ENCODE results near the gene FPGT.
"Not testable (repeated sequence)": the region's sequence is repeated elsewhere in the genome, so short reads cannot be mapped to it uniquely, and the experiment has no call there.

Gene FPGT

DNA sequence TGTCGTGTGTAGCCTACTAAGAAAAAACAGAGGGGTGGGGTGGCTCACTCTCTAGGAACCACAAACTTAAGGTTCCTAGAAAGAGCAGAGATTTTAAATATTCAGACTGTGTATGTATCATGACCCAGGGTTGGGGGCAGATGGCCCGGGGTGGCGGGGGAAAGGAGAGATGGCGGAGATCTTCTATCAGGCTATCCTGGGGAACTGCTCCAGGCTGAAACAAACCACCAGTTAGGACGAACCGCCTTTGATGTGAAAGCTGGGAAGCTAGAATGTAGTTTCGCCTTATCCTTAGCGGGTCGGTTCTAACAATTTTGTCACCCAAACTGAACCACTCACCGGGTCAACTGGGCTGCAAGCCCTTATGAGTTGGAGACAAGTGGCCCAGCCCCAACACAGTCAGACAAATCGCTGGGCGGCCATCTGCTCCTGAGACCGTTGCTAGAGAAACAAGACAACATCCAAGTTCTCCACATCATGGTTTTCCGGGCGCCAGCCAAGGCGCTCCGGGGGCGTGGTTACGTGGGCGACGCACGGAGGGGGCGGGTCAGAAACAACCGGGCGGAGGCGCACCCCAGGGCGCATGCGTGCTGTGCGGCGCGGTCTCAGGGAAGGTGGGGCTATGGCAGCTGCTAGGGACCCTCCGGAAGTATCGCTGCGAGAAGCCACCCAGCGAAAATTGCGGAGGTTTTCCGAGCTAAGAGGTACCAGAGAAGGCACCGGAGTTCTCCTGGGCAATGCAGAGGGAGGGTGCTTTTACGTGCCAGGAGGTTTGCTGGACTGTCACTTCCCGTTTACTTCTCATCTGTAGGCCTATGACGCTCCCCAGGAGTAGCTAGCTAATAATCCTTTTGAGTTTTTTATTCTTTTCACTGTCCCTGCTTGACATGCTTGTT, at the start of gene FPGT, which contains the start of gene LRRIQ3:
Gene FPGT (plus strand): TSS at position 586 of the 896 bp plus-strand sequence. CDS start 37 bp downstream, at position 623.
Gene LRRIQ3 (minus strand): TSS at position 520 of the 896 bp plus-strand sequence. CDS start 14,492 bp downstream, outside the sequence.
- TF ChIP-seq CTCF (conservative IDR thresholded peaks at IDR 0.05; ENCODE audit: low read depth, low read length): no peak
- peak; percentile 73 for DNase-seq (ENCODE audit: low read depth)
- H3K4me3 ChIP-seq (ENCODE audit: low read length): peak within 1 kb of the TSS; percentile 89

GRCh38 chr1:74160046-74160445, 38.0 kb upstream of the FPGT start:
- no peak for TF ChIP-seq CTCF (conservative IDR thresholded peaks at IDR 0.05; ENCODE audit: low read depth, low read length)
- no peak overlapping the region for H3K4me3 ChIP-seq (ENCODE audit: low read length)
- DNase-seq (ENCODE audit: low read depth): no peak

GRCh38 chr1:74161497-74161896, 36.5 kb upstream of the FPGT start:
- H3K4me3 ChIP-seq (ENCODE audit: low read length): no peak overlapping the region
- DNase-seq (ENCODE audit: low read depth): no peak
- no peak for TF ChIP-seq CTCF (conservative IDR thresholded peaks at IDR 0.05; ENCODE audit: low read depth, low read length)

- no peak for TF ChIP-seq CTCF (conservative IDR thresholded peaks at IDR 0.05; ENCODE audit: low read depth, low read length)
- DNase-seq (ENCODE audit: low read depth): no peak
- no peak overlapping the region for H3K4me3 ChIP-seq (ENCODE audit: low read length)
Observed at GRCh38 chr1:74162333-74162732, 35.7 kb upstream of the FPGT start.

DNA sequence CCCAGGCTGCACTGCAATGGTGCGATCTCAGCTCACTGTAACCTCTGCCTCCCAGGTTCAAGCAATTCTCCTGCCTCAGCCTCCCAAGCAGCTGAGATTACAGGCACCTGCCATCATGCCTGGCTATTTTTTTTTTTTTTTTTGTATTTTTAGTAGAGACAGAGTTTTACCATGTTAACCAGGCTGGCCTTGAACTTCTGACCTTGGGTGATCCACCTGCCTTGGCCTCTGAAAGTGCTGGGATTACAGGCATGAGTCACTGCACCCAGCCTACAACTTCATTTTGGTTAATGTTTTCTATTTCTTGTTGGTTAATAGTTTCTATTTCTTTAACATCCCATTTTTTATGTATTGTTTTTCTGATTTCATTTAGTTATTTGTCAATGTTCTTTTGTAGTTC, 23.6 kb upstream of the FPGT start:
- H3K4me3 ChIP-seq (ENCODE audit: low read length); DNase-seq (ENCODE audit: low read depth): not testable (repeated sequence)

DNA sequence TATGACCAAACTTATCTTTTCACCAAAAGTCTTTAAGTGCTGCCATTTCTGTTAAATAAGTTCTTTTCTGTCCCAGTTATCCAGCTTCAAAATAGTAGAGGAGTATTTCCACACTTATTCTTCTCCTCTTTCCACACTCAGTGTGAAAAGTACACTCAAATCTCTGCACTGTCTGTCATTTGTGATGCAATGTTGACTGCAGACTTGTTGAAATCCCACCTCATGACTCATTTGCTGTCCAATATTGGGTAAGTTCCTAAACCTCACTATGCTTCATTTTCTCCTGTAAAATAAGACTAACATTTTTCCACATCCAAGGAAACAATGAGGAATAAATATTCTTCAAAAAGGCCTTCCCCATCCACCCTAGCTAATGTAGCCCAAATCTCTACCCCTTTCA, 17.6 kb upstream of the FPGT start:
- no peak for TF ChIP-seq CTCF (conservative IDR thresholded peaks at IDR 0.05; ENCODE audit: low read depth, low read length)
- DNase-seq (ENCODE audit: low read depth): no peak
- H3K4me3 ChIP-seq (ENCODE audit: low read length): no peak overlapping the region

GRCh38 chr1:74193908-74194307, 4.1 kb upstream of the FPGT start:
- DNase-seq (ENCODE audit: low read depth): peak; percentile 44
- TF ChIP-seq CTCF (conservative IDR thresholded peaks at IDR 0.05; ENCODE audit: low read depth, low read length): no peak
- H3K4me3 ChIP-seq (ENCODE audit: low read length): no peak overlapping the region

Measured in retinal pigment epithelial cell (primary cell).